SIG-M5 treated with dmso at 0.1 percent for 504 hours (cell line): Measurements from ENCODE around the gene CEP170B.
"Not testable (repeated sequence)": the region's sequence is repeated elsewhere in the genome, so short reads cannot be mapped to it uniquely, and the experiment has no call there.

Source experiments
- DNase-seq: peaks from one replicate; lab custom pipeline; 2025; ENCODE audit not compliant: unreplicated experiment; lab: John Stamatoyannopoulos, UW

Gene CEP170B

DNA sequence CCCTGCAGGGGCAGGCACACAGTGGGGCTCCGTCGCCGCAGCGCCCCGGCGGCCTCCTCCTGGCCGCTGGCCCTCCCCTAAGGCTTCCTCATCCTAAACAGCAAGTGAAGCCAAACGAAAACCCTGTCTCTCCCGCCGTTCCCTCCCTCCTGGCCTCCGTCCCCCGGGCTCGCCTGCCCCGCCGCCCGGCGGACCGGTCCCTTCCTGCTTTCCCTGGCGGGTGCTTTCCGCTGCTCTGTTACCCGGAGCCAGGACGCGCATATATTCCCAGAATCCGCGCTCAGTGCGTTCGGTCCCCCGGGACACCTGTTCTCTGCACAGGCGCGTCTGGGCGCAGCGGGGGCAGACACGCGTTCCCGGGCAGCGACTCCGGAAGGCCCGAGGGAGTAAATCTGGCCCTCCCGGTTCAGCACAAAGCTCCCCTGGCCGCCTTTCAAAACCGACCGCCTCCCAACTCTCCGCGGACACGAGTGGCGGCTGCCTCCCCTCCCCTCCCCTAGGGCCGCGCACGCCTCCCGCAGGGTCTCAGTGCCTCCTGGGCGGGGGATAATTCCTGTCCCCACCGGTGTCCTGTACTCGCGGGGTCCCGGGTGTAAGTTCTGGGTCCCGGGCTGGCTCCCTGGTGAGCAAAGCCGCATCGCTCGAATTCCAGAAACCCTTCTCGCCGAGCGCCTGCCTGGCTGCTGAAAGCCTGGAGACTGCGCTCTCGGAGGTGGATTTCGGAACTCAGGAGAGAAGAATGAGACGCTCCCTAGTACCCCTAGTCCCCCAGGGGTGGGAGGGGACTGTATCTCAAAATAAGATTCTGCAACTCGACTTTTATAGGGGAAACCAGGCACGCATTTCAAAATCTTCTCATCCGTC is 21.4 kb upstream of the CEP170B start:
- no peak for DNase-seq

- DNase-seq, result no peak
These were observed 20.6 kb upstream of the CEP170B start for GRCh38 chr14:104844306-104845032.

GRCh38 chr14:104845033-104845666 is 19.9 kb upstream of the CEP170B start:
- DNase-seq, result no peak

DNA sequence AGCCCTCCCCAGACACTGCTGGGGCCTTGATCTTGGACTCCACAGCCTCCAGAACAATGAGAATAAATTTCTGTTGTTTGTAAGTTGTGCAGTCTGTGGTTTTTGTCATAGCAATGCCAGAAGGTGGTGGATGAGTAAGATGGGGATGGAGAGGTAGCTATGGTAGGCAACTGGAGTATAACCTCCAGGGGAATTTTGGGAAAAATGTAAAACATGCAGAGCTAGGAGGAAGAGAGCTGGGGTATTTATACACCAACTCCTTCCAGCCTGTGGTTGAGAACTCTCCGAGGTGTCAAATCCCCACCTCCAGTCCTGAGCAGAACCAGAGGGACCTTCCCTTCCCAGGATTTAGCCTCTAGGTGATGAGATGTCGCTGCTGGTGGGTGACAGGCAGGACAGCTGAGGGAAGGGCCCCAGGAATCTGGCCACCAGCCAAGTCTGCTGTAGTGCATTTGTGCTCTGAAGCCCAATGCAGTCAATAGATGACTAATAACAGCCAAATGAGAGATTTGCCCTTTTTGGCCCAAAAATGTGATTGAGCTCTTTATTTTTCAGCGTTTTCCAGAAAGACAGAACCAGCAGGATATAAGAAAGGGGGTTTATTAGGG is 19.1 kb upstream of the CEP170B start:
- DNase-seq, result no peak

DNA sequence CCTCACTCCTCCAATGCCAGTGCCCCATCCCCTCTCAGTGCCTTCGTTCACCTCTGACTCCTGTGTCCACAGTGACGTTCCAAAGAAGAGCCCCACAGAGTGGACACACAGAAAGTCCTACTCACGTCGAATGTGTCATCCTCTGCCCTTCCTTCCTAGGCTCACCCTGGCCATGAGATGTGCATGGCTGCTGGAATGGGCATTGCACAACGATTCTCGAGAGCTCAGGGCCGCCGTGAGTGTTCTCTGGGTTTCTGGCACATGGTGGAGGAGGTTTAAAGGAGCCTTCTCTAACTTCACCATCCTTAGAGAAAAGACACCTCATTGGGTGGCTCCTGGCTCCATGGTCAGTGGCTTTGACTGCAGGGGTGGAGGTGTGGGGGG is 12.8 kb upstream of the CEP170B start:
- no peak for DNase-seq

- DNase-seq, result no peak
These were observed 9.5 kb upstream of the CEP170B start for GRCh38 chr14:104855532-104856090.

DNA sequence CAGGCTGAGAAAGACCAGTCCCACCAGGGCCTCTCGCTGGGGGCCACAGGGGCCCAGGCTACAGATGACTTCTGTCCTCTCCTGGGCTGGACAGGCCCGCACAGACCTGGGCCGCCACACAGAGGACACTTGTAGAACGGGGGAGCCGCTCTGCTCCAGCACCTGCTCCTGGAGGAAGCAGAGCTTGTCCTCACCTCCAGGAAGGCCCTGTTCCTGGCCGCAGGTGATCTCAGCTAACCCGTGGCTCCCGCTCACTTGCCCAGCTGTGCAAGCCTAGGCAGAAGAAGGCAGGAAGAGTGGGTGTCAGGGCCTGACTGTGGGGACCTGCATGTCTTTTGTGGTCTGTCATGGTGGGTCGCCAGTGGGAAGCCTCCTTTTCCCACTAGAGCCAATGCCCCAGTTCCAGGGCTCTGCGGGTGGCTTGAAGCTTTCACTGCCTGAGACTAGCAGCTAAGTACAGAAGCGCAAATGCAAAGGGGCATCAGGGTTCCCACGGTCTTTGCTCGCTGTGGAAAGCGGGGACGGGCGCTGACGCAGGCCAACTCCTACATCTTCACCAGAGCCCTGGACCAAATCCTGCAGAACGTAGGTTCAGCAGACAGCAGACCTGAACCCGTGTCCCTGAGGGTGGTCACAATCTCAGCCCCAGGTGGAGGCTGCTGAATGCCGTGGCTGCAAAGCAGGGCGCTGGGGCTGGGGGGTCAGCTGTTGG is 8.8 kb upstream of the CEP170B start:
- no peak for DNase-seq

GRCh38 chr14:104856869-104857860 is 7.9 kb upstream of the CEP170B start:
- DNase-seq, result no peak

GRCh38 chr14:104857931-104858330 is 7.1 kb upstream of the CEP170B start:
- DNase-seq, result not testable (repeated sequence)

GRCh38 chr14:104858811-104859426 is 6.1 kb upstream of the CEP170B start:
- no peak for DNase-seq

GRCh38 chr14:104859900-104860299 is 5.2 kb upstream of the CEP170B start:
- no peak for DNase-seq

- DNase-seq, result no peak
These were observed 4.7 kb upstream of the CEP170B start for GRCh38 chr14:104860414-104860813.

GRCh38 chr14:104863131-104863862 is 1.8 kb upstream of the CEP170B start:
- DNase-seq, result no peak

GRCh38 chr14:104863923-104864266 is 1.2 kb upstream of the CEP170B start:
- no peak for DNase-seq

- no peak for DNase-seq
These were observed 594 bp upstream of the CEP170B start for GRCh38 chr14:104864267-104865080.

DNA sequence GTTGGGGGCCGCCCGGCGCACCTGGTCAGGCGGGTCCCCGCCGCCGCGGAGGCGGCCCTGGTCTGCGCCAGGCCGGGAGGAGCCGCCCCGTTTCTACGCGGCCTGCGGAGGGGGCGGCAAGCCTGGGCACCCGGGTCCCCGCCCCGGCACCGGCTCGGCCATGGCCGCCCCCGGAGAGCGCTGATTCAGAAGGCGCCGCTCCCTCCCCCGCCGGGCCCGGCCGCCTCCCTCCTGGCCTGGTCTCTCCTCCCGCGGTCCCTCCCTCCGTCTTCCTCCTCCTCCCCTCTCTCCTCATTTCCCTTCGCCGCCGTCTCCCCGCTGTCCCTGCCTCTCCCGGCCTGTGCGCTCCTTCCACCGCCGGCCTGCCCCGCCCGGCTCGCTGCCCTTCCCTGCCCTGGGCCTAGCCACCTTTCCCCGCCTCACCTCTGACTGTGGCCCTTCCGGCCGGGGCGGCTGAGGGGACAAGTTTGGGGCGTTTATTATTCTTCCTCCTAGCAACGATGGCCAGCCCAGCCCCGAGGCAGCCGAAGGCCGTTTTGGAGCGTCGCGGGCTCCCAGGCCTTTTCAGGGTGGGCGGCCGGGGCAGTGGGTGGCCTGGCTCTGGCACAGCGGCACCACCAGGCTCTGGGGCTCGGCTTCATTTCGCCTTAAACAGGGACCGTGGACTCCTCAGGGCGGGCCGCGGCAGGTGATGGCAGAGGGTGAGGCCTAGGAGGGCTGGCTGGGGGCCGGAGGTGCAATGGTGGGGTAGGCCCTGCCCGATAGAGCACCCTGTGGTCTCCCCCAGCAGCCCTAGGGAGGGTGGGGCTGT is 768 bp downstream of the CEP170B start:
- peak; percentile 23 for DNase-seq
